D721Med (cell line): ENCODE results near the gene TFF1.

Experiments used
- DNase-seq: peaks from one replicate; pipeline ENCODE4 v3.0.0; 2011; ENCODE audit warnings: low spot score; ENCODE audit not compliant: insufficient read length
- FAIRE-seq: peaks from 2 replicates; lab custom pipeline; 2011; peaks lifted over from hg19 to GRCh38; lab: Jason Lieb, UNC
- TF ChIP-seq, protein P1 (sequence below): IDR thresholded peaks from 2 replicates; pipeline ENCODE4 v1.5.1; 2012; ENCODE audit warnings: mild to moderate bottlenecking, control low read depth; ENCODE audit not compliant: insufficient read depth; ENCODE audit errors: missing control alignments

Gene TFF1

DNA sequence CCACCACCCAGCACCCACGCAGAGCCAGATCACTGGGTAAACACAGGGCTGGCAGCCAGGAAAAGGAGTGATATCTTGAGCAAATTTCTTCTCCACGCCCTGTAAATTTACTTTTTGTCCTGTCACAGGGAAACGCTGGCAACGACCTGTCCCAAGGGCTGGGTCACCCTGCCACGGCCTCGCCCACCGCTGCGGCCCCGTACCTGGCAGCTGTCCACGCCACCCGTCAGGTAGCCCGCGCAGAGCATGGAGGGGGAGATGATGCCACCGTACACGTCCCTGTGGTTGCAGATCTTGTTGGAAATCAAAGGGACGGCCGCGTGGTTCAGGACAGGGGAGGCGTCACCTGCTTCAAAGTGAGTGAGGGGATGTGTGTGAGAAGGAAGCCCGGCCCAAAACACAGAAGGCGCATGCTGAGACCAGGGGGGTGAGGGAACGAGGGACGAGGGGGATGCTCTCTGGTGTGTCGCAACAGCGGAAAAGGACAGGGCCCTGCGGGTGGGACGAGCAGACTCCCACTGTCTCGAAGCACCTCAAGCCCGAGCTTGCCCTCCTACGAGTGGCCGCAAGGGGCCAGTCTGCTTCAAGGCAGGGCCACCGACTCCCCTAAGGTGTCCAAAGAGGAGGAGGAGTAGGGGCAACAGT is 10.1 kb upstream of the TFF1 start:
- FAIRE-seq: no peak
- no peak for DNase-seq
- TF ChIP-seq, protein P1, sequence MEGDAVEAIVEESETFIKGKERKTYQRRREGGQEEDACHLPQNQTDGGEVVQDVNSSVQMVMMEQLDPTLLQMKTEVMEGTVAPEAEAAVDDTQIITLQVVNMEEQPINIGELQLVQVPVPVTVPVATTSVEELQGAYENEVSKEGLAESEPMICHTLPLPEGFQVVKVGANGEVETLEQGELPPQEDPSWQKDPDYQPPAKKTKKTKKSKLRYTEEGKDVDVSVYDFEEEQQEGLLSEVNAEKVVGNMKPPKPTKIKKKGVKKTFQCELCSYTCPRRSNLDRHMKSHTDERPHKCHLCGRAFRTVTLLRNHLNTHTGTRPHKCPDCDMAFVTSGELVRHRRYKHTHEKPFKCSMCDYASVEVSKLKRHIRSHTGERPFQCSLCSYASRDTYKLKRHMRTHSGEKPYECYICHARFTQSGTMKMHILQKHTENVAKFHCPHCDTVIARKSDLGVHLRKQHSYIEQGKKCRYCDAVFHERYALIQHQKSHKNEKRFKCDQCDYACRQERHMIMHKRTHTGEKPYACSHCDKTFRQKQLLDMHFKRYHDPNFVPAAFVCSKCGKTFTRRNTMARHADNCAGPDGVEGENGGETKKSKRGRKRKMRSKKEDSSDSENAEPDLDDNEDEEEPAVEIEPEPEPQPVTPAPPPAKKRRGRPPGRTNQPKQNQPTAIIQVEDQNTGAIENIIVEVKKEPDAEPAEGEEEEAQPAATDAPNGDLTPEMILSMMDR: no peak

DNA sequence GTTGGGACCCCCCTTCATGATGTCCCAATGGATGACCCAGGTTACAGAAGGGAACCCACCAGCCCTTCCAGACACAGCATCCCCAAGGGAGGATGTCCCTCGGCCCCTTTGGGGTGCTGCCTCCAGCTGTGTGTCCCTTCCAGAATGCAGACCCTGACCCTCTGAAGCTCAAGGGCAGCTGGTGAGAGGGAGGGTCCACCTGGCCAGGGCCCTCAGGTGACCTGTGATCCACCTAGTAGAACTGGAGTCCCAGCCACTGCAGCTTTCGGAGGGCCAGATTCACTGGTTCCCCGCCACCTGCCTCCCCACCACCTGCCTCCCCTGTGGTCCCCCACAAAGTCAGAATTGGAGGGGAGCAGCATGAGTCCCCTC is 9.6 kb upstream of the TFF1 start:
- DNase-seq: no peak
- TF ChIP-seq, protein P1: no peak
- FAIRE-seq: no peak

DNA sequence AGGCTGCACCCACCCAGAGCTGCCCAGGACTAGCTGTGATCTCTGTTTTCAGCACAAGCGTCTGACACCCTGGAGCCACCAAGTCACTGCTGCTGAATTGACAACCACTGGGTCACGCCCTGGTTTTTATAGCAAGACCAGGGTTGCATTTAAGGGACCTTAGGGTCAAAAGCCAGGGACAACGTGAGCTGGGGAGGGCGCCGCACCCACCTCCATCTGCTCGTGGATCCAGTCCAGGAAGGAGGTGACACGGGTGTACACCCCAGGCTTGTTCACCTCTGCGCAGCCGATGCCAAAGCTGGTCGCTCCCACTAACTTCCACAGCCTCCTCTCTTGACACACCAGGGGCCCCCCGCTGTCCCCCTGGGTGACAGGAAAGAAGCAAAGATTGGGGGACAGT is 9.2 kb upstream of the TFF1 start:
- FAIRE-seq: no peak
- no peak for DNase-seq
- TF ChIP-seq, protein P1: no peak

DNA sequence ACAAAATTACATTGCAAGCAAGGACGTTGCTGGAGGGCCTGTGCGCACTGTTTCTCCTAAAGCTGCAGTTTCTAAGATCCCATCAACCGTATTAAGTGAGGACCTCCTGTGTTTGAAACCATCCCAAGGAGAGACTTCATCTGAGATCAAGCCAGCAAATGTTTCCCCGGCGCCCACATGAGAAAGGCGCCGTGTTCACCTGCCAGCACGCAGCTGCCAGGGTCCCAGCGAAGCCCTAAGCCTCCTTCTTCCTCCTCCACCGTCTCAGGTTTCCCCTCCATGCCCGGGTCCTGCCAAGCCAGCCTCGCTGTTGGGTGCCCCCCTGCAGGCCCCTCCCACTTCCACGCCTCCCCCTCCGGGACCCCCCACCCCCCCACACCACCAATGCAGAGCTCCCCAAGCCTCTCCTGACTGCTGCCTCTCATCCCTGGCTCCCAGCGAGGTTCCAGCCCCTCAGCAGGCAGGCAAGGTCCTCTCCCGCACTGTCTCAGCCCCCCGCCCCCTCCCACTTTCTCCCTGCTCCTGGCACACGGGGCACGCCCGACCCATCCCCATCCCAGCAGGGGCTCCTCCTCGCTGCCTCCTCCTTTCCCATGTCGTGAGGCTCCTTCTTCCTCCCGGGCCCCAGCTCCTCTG is 8.6 kb upstream of the TFF1 start:
- DNase-seq (no peak), FAIRE-seq (no peak)
- TF ChIP-seq, protein P1: no peak

DNA sequence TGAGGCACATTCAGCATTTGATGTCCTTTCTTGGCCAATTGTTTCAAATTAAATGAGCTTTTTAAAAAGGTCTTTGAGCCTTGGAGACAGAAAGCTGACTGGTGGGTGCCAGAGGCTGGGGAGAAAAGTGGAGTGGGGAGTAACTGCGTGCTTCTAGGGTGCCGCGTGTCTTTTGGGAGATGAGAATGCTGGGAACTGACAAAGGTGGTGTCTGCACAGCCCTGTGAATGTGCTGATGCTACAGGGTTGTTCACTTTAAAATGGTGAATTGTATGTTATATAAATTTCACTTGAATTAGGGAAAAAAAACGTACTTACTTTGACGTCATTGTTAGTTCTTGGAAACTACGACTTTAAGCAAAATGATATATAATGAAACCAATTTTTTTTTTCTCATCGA is 8.1 kb upstream of the TFF1 start:
- TF ChIP-seq, protein P1: no peak
- DNase-seq (no peak), FAIRE-seq (no peak)

DNA sequence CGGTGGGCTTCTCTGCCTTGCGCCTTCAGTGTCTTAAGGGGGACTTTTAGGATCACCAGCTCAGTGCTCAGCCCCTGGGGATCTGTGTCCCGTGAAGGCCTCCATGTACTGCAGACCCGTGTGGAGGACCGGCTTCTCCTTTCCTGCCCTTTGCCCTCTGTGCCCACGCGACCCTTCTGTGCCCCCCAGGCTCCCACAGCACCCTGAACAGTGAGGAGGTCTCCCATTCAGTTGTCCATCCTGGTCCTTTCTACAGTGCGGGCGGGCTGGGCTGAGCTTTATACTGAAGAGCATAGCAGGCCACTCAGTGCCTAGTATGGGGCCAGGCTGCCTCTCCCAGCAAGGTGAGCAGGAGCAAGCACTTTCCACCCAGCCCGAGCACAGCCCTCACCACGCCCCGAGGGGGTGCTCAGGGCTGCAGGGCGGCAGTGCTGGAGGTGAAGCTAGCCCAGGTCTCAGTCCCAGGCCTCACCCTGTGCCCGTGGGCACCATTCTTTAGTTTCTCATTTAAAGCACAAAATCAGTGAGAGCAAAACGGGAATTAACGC is 7.6 kb upstream of the TFF1 start:
- DNase-seq (no peak), FAIRE-seq (no peak)
- TF ChIP-seq, protein P1: no peak
